Eye (tissue), 1 donor: ENCODE measurements around the gene BAHCC1.
A peak's percentile ranks its signal among the peaks of the same experiment; 100 is the strongest.
"Not testable (repeated sequence)": the region's sequence is repeated elsewhere in the genome, so short reads cannot be mapped to it uniquely, and the experiment has no call there.

Experiments used
- DNase-seq: peaks from one replicate; pipeline ENCODE4 v3.0.0-alpha.2; 2015

The BAHCC1 gene

DNA sequence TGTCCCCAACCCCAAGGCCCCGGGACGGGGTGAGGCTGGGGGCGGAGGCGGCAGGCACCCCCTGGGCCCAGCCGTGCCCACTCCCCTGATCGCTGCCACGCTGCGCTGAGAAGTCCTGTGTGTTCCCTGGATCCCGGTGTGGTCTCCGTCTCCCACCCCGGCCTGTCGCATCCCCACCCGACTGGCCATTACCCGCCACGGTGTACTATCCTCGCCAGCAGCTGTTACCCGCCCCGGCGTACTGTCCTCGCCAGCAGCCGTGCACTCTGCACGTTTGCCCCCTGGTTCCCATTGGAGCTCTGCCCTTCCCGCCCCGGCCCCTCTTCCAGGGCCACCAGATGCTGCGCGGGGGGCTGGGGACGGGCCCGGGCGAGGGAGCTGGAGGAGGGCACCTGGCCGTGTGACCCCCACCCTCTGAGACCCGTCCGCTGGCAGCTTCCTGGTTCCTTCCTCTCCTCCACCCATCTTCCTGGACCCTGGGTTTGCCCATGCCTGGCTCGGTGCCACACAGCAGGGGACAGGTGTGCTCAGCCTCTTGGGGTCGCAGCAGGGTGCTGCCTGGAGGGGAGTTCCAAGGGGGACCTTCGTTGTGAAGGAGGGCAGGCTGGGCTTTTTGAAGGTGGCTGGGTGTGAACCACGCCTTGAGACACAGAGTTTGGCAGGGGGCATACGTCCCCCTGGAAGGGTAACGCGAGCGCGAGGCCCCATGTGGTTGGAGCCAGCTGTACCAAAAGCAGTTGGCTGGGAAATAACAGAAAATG is 19.7 kb downstream of the BAHCC1 start:
- DNase-seq, result no peak

DNA sequence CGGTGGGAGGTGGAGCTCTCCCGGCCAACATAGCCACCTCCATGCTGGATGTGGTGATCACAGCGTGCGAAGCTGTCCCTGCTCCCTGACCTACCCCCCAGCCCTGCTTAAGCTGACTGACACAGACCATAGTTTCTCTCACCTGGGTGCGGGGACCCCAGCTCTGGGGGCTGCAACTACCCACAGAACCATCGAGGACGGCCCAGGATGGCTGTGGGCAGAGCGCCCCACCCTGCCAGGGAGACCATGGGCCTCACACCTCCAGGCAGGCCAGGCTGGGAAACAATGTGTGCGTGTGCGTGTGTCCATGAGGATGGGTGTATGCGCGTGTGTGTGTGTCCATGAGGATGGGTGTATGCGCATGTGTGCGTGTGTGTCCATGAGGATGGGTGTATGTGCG is 20.4 kb downstream of the BAHCC1 start:
- DNase-seq, result no peak

DNA sequence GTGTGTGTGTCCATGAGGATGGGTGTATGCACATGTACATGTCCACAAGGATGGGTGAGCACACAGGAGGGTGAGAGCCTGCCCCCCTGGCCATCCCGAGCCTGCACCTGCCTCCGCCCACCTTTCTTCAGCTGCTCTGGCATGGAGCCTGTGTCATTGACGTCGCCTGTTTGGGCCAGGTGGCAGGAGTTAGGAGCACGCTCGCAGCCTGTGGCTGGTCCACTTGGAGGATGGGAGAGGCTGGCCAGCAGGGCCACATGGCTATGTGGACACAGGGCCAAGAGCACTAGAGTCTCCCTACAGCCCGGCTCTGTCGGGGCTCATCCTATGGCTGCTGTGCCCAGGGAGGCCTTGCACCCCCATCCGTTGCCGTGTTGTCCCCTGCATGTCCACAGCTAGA is 21.4 kb downstream of the BAHCC1 start:
- DNase-seq, result no peak

DNA sequence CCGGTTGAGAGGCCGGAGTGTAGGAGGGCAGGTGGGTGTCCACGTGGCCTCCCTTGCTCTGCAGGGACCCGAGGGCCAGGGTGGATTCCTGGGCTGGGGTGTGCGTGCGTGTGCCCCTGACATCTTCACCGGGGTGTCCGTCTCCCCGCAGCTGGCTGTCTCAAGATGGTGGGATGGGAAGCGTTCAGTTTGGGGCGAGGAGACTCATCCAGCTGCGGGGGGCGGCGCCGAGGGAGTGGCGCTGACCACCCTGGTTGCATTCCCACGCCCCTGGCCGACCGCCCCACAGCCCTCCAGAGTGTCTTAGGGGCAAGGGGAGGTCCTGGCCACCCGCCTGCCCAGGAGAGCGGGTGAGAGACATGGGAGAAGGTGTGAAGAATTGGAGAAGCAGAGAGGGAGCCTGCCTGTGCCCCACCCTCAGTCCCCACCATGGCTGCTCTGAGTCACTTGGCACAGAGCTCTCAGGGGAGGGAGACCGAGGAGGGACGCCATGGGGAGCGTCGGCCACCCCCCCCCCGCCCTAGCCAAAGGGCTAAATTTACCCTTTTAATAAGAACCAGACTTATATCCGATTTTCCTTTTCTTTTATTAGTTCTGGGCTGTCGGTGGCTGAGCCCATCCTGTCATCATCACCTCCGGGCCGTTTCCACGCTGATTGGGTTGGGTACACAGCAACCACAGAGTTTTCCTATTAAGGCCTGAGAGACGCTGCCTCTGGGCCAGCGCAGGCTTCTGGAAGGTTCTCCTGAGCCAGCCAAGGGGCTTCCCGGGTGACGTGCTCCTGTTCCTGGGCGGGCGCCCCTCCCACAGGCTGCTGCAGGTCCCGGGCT is 22.0 kb downstream of the BAHCC1 start:
- DNase-seq, result no peak

DNA sequence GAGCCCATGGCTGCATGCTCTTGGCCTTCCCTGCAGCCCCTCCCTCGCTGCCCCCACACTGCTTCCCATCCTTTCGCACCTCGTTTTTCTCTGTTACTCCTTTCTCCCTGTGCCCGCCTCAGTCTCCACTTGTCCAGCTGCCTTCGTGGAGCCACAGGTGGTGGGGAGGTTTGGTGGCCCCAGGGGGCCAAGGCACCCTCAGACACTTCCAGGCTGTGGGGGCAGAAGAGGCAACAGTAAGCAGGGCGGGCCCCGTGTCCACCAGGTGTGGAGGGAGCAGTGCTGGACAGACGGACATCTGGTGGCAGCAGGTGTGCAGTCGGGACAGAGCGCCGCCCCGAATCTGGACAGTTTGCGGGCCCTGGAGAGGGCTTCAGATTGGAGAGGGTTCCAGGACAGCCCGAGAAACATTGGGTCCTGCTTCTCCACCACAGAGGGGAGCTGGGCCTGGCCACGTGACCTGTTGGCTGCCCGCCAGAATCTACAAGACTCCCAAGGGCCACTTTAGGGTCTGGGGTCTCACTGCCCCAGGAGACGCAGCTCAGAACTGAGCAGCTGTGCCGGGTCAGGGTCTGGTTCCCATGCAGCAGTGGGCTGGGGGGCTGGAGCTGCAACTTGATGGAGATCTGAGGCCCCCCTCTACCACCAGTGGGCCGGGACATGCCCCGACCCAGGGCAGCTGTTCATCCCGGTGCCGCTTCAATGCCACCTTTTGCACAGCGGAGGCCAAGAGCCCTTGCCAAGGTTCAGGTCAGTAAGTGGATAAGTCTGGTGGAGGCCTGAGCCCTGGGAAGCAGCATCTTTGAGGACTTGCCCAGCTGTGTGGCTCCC is 22.8 kb downstream of the BAHCC1 start:
- no peak for DNase-seq

DNA sequence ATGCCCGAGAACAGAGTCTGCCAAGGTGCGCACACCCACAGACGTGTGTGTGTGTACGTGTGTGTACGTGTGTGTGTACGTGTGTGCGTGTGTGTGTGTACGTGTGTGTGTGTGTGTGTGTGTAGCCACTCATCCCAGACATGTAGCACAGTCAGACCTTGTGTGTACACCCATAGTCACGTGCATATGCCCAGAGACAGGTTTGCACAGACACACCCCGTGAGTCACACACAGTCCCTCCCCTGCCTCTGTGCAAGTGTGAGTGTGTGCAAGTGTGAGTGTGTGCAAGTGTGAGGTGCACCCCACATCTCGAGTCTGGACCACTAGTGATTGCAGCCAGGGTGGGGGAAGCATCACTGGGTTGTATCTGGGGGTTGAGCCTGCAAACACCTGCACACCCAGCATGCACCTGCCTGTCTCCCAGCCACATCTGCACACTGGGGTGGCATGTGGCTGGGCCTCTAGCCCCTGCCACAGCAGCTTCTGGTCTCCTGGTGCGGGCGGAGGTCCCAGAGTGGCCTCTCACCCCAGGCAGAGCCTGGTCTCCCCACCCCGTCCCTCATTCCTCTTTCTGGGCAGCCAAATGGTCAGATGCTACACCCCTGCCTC is 23.6 kb downstream of the BAHCC1 start:
- no peak for DNase-seq

DNA sequence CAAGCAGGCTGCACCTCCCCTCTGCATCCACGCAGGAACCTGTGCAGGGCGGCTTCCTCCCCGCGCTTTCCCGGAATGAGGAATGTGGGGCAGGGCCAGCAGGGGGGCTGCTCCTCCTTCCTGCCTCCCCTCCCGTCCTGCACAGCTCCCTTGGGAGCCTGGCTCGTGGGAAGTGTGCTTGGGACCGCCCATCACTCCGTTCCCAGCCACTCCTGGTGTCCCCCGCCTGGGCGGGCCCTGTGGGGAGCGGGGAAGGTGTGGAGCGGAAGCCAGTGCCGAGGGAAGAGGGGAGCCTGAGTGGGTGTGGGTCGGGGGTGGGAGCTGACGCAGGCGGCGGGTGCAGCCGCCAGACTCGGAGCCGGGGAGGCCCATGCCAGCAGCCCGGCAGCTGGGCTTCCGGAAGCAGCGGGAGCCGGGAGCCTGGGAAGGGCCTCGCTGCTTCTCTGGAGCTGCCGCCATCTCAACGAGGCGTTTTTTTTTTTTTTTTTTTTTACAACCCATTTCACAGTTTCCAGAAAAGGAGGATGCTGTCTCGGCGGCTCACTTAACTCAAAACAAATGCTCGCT is 24.1 kb downstream of the BAHCC1 start:
- peak; percentile 85 for DNase-seq

DNA sequence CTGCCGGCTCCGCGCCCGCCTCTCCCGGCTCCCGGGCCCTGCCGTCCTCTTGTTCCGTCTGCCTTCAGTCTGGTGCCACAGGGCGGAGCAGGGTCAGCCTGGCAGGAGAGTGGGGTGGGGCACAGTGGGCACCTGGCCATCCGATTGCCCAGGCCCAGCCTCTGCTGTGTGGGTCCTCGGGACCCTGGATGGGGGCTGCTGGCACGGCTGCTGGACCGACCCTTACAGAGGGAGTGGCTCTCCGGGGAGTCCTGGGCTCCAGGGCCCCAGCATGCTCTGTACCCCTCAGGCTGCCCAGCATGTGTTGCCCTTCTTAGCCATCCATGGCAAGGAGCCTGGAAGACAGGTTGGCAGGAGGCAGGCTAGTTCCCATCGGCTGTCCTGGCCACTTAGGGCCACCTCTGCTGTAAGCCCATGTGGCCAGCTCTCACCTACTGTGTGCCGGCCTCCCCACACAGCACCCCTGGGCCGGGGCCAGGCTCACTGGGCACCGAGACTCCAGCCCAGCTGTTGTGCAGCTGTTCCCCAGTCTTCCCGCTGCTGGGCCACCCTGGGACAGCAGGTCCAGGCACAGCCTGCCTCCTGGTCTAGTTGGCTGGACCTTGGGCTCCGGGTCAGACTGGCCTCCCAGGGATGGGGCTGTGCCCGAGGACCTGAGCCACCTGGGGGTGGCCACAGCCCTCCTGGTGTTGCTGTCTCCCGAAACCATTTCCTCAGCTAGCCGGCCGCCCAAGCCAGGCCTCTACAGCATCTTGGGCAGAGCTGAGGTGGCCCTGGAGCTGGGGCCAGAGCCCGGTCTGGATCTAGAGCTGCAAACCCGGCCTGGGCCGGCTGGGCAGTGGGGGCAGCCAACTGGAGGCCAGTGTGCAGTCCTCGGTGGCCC is 24.9 kb downstream of the BAHCC1 start:
- DNase-seq, result no peak

DNA sequence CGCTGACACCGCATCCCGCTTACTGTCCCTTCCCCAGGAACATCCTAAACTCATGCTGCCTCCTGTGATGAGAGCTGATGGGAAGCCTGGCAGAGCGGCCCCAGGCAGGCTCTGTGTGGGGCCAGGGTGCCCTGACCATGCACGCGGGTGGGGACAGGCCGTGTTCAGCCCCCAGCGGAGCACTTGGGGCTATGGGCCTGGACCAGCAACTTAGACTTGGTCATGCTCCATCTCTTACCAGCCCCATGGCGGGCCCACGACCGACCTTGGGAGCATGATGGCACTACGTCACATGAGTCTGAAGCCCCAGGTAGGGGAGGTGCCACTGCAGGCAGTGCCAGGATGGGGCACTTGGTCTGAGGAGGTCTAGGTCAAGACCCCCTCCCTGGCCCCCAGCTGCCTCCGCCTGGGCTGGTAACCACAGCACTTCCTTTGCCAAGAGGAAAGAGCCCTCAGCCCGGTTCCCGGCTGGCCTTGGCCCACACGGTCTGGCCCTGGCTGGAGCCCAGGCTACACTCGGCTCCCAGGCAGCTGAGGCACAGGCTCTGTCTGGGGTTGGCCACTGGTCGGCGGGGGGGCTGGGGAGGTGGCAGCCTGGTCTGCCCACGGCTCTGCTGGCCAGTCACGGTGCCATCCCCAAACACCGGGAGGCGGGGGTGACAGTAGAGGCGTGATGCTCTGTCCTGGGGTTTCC is 25.7 kb downstream of the BAHCC1 start:
- DNase-seq, result no peak

DNA sequence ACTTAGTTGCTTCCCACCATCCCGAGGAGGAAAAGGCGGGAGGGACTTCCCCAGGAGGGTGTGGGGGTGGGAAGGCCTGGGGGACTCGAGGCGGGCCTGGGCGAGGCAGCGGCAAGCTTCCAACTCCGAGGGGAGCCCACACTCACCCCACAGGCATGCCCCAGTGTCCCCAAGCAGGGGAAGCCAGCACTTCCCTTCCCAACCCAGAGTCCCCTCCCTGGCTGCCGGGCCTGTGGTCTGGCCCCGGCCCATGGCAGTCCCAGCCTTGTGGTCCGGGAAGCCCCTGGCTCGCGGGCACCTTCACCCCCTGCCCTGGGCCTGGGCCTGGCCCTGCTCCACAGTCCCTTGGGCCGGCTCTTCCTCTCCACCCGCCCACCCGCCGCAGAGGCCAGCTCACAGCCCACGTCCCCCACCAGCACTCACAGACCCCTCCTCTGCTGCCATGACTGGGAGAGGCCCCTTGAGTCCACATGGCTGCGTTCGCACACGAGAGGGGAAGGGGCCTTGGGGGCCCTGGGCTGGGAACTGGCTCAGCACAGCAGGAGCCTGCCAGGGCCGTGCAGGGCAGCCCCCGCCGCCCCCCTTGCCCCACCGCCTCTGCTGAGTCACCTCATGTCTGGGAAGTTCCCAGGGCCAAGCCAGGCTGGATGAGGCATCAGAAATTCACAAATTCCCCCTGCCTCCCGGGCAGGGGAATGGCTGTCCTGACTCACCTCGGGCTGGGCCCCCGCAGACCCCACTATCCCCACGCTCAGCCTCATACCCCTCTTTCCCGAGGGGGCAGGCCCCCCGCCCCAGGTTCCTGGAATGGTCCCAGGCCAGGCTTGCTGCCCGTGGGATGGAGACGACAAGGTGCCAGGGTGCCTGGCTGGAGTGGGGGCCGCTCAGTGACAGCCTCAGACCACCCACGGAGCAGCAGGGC is 27.8 kb downstream of the BAHCC1 start:
- DNase-seq, result peak; percentile 92

DNA sequence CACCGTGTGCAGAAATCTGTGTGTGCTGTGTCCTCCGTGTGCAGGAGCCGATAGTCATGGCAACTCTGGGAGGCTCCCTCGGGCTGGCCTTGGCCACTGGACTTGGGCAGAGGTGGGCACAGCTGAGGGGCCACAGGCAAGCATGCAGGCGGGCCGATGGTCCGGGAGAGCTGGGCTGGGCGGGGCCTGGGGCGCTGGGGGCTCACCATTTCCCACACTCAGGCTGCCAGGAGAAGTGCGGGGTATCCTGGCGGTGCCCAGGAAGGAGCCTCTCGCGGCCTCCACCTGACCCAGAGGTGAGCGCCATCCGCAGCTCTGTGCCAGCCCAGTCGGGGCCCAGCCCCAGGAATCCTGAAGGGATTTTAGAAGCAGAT is 28.4 kb downstream of the BAHCC1 start:
- no peak for DNase-seq

DNA sequence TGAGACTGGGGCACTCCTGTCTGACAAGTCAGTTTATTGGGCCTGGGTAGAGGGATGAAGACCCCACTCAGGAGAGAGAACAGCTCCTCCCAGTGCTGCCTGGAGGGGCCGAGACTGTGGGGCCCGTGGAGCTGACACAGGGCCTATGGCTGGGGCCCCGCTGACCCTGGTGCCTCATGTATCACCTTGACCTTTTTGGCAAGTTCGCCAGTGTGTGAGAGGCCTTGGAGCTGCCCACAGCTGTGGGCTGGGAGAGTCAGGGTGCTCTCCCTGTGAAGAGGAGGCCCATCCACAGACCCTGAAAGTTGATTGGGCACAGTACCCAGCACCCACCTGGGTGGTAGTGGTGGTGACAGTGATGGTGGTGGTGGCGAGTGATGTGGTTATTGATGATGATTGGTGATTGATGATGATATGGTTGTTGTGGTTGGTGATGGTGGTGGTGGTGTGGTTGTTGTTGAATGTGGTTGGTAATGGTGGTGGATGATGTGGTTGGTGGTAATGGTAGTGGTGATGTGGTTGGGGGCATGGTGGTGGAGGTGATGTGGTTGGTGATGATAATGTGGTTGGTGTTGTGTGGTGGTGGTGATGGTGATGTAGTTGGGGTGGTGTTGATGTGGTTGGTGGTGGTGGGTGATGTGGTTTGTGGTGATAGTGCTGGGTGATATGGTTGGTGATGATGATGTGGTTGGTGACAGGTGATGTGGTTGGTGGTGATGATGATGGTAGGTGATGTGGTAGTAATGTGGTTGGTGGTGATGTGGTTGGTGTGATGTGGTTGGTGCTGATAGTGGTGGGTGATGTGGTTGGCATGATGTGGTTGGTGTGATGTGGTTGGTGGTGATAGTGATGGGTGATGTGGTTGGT is 29.1 kb downstream of the BAHCC1 start:
- DNase-seq, result no peak

DNA sequence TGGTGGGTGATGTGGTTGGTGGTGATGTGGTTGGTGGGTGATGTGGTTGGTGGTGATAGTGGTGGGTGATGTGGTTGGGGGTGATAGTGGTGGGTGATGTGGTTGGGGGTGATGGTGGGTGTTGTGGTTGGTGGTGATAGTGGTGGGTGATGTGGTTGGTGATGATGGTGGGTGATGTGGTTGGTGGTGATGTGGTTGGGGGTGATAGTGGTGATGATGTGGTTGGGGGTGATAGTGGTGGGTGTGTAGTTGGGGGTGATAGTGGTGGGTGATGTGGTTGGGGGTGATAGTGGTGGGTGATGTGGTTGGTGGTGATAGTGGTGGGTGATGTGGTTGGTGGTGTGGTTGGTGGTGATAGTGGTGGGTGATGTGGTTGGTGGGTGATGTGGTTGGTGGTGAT is 29.8 kb downstream of the BAHCC1 start:
- not testable (repeated sequence) for DNase-seq

DNA sequence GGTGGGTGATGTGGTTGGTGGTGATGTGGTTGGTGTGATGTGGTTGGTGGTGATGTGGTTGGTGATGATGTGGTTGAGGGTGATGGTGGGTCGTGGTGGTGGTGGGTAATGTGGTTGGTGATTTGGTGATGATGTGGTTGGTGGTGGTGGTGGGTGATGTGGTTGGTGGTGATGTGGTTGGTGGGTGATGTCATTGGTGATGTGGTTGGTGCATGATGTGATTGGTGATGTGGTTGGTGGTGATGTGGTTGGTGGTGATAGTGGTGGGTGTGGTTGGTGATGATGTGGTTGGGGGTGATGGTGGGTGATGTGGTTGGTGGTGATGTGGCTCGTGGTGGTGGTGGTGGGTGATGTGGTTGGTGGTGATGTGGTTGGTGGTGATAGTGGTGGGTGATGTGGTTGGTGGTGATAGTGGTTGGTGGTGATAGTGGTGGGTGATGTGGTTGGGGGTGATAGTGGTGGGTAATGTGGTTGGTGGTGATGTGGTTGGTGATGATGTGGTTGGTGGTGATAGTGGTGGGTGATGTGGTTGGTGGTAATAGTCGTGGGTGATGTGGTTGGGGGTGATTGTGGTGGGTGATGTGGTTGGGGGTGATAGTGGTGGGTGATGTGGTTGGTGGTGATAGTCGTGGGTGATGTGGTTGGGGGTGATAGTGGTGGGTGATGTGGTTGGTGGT is 30.6 kb downstream of the BAHCC1 start:
- DNase-seq, result not testable (repeated sequence)

DNA sequence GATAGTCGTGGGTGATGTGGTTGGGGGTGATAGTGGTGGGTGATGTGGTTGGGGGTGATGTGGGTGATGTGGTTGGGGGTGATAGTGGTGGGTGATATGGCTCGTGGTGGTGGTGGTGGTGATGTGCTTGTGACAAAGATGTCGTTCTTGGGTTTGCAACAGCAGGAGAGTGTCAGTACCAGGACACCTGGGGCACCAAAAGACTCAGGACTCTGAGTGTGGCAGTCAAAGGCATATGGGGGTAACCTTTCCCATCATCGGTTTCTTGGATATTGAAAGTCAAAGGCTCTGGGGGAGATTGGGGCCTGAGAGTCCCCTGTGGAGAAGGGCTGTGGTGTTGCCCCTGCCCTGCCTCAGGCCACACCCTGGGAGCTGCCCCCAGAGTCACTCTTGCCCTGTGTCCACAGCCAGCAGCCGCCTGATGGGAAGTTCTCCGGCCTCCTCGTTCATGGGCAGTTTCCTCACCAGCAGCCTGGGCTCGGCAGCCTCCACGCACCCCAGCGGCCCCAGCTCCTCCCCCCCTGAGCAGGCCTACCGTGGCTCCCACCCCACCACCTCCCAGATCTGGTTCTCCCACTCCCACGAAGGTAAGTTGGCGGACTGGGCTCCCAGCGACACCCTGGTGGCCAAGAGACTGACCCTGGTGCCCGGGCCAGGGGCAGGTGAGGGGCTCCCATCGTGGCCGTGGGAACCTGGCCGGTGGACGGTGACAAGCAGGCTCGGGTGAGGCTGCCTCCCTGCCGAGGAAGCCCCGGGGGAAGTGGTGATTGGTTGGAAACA is 31.3 kb downstream of the BAHCC1 start:
- DNase-seq, result no peak

DNA sequence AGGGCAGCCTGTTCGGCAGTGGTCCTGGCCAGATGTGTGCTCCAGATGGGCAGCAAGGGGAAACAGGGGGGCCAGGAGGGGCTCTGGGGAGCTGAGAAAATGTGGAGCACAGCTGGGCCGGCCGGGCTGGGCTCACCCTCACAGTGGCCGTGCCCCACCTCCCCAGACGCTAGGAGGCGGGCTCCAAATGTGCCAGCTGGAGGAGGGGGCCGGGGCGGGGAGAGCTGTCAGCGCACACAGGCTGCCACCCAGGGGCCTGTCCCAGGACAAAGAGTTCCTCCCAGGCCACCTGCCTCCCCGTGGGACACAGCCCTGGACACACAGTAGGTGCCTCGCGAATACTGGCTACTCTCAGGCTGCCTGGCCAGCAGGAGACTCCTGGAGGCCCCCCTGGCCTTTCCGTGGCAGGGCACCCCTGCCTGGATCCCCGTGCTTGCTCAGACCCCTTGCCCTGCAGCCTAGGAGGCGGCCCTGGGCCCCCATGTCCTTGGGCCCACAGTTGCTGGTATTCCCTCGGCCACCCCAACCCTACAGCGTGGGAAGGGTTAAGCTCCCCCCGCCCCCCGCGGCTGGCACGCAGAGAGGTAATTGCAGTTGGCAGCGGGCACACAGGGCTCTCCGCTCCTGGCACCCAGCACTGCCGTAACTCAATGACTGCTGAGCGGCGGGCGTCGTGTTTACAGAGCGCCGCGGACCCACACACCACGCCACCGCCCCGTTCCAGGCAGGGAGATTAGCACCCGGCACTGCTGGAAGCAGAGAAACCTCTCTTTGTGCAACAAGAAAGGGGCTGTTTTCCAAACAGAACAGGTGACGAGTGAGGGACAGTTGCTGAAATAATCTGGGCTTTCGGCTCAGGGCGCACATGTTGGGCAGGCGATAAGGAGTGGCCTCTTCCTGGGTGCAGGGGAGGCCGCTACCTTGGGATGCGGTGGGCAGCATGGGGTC is 32.2 kb downstream of the BAHCC1 start:
- no peak for DNase-seq
